ENCODE data around the gene DCTN4.
A peak's percentile ranks its signal among the peaks of the same experiment; 100 is the strongest.
"Not testable (repeated sequence)": the region's sequence is repeated elsewhere in the genome, so short reads cannot be mapped to it uniquely, and the experiment has no call there.

Gene DCTN4

DNA sequence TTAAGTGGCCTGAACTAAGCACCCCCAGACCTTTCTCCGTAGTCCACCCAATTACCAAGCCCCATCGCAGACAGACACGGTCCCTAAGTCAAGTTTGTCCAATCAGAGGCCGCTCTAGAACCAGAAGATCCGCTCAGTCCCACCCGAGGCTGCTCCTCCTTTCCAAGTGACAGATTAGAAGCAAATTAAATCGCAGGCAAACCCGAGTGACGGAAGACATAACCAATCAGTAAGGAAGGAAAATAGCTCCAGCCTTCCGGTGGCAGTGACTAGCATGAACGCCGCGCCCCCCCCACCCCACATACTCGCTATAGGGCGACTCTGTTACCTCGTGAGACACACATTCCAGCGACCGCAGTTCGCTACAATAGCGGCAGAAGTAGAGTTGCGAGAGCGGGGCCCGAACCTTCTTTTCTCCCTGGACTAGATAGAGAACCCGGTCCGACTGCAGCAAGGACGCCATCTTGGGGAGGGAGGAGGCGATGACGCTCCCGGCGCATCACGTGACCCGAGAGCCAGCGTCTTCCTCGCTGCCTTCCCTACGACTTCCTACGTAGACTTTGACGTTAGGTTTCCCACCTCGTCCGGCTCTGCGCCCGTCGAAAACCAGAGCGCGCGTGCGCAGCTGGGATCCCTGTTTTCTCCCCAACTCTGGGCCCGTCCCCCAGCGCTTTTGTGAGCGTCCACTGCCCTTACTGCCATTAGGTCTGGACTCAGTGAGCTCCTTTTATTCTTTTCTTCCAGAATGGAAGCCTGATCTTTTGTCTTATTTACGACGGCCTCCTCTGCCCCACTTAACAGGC, at the start of gene DCTN4:
Gene DCTN4 (minus strand): TSS at position 487 of the 803 bp plus-strand sequence. CDS start 24 bp downstream, at position 463.
- DNase-seq = peak; percentile 99

DNA sequence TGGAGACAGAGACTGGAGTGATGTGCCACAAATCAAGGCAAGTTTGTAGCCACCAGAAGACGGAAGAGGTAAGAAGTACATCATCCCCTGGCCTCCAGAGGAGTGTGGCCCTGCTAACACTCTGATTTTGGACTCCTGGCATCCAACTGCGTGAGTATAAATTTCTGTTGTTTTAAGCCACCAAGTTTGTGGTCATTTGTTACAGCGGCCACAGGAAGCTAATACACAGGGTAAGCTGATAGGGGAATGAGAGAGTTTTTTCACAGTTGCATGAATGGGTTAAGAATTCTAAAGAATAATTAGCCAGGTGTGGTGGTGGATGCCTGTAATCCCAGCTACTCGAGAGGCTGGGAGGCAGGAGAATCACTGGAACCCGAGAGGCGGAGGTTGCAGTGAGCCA, 45.6 kb upstream of the DCTN4 start:
- no peak for DNase-seq

DNA sequence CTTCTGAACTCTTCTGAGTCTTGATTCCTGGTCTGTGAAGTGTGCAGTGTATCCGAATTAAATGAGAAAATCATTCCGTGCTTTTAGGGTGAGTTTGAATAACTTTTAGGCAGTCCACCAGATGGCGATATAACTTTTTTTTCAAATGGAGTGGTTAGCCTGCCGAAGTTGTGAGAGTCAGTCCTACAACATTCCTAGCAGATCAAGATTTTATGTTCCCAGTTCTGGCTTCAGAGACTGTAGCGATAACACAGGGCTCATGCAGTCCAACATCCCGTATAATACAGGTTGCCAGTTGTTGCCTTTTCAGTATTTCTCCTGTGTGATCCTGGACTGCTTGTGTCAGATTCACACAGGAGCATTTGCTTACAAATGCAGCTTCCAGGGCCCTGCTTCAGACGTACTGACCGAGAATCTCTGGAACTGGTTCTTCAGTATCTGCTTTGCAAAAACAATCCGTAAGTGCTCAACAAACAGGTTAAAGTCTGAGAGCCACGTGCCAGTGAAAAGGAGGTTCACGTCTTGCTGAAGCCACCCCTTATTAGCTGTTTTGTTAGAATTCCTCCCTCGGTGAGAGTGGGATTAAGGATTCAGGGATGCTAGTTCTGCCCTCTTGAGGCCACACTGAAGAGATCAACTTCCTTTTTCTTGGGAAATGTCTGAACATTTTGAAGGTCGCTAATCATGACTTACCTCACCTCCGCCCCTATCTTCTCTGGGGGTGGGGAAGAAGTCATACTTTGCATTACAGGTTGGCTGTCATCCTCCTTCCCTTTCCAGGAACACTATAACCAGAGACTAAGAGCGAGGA, 42.5 kb upstream of the DCTN4 start:
- peak; percentile 62 for DNase-seq

DNA sequence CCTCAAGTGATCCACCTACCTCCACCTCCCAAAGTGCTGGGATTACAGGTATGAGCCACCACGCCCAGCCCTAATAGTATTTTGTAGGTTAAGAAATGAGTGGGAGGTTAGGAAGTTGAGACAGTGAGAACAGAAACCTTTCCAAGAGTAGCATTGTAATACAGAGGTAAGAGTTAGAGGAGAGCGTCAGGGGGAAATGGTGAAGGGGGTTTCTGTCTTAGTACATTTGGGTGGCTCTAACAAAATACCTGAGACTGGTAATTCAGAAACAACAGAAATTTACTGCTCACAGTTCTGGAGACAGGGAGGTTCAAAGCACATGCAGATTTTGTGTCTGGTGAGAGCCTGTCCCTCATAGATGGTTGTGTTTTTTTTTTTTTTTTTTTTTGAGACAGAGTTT, 38.6 kb upstream of the DCTN4 start:
- no peak for DNase-seq

DNA sequence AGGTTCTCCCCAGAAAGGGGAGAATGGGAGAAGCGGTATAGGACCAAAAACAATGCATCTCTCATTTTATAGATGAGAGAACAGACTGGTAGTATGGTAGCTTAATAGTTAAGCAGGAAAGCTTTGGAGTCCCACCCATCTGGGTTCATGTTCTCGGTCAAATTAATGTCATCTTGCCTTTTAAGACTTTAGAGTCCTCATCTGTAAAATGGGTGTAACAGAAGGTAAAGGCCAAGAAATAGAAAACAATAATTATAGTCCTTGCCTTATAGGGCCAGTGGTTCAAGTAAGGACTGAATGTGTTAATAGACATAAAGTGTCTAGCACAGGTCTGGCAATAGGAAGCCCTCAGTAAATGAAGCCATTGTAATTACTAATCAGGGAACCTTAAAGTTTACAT, 36.1 kb upstream of the DCTN4 start:
- DNase-seq = no peak

DNA sequence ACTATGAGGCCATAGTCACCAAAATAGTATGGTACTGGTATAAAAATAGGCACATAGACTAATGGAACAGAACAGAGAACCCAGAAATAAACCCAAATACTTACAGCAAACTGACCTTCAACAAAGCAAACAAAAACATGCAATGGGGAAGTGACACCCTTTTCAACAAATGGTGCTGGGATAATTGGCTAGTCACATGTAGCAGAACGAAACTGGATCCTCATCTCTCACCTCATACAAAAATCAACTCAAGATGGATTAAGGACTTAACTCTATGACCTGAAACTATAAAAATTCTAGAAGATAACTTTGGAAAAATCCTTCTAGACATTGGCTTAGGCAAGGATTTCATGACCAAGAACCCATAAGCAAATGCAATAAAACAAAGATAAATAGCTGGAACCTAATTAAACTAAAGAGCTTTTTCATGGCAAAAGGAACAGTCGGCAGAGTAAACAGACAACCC, 34.6 kb upstream of the DCTN4 start:
- not testable (repeated sequence) for DNase-seq

DNA sequence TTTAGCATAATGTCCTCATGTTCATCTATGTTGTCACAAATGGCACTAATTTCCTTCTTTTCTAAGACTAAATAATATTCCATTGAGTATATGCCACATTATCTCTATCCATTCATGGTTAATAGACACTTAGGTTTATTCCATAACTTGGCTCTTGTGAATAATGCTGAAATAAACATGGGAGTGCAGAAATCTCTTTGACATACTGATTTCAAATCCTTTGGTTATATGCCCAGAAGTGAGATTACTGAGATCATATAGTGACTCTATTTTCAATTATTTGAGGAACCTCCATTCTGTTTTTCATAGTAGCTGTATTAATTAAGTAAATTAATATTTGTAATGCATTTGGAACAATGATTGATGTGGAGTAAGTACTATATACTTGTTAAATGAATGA, 32.7 kb upstream of the DCTN4 start:
- no peak for DNase-seq

DNA sequence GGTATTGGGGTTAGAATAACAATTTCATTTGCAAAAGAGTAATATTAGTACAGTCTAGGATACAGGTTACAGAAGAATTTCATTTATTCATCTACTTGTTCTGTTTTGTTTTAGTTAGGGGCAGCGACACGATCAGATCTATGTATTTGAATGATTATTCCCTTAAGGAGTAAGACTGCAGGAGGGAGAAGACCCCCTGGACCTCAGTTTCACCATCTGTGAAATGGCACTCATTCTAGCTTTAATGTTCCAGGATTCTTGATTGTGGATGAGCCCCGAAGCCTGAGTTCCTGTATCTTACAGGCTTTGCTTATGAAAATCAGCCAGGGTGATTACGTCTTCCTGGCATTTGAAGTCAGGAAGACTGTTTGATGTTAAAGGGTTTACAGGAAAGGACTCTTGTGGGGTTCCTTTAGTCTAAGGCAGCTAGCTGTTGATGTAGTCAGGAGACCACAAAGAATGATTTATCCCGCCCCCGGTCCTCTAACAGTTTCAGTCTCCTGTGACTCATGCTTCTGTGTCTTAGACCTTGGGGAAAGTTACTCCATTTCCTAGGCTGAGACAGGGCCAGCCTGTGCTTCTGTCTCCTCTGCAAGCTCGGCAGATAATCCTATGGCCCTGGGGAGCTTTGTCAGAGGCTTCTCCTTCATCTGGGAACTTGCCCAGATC, 31.3 kb upstream of the DCTN4 start:
- no peak for DNase-seq

DNA sequence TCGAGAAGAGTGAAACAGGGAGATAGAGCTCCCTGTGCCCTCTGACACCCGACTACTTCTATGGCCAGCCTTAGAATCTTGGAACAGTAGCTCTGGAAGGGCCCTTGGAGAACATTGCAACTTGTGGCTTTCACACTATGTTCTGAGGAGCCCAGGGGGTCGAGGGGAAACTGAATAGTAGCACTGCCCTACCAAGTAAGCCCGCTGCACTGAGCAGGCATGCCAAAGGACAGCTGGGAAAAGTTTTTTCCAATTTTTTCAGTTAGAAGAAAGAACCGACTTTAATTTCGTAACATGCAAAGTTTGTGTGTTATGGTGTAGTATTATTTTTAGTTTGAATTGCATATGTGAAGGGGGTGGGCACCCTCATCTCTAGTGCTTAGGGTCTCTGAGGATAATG, 30.6 kb upstream of the DCTN4 start:
- DNase-seq = no peak

DNA sequence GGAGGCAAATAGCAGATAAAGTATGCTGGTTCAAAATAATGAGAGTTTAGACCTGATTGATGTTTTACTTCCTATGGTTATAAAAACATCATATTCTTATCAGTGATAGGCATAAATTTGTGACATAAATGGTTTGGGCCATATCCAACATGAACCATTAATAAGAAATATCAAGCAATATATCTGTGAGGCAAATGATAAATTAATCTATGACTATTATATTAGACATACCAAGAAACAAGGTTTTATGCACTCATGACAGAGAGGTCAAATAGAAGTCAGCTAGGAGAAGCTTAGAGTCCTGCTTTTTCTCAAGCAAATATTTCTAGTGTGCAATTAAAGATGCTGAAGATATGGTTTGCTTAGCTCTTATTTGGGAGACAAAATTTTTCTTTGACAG, 30.2 kb upstream of the DCTN4 start:
- no peak for DNase-seq

DNA sequence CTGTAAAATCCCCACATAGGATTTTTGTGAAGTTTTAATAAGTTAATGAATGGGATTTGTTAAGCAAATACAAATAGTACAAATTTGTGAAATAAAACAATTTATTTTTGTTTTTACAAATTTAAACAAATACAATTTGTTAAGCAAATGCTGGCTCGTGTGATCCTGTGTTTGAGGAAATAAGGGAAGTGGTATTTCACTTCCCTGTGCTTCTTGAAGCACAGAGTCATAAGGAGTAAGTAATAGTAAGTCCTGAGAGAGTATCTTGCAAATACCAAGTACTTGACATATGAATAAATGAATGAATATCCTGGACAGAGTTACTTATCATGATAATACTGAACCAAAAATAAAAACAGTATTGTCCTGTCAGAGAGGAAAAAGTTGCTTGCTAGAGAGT, 28.8 kb upstream of the DCTN4 start:
- DNase-seq = no peak

DNA sequence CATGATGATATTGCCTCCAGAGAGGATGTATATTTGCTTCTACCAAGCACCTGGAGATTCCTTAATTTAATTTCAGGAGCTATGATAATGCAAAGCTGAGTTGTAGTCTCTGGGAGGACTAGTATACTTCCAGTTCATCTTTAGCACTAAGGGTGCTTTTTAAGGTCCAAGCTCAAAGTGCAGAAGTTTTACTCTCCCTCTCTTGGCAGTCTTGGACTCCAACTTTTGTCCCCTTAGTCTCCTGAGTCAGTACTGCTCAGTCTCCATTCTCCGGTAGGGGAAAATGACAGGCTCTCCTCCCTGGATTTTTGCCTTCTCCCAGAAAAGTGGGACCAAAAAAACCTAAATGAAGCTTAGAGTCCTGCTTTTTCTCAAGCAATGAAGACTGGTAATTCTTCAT, 28.1 kb upstream of the DCTN4 start:
- DNase-seq = no peak

DNA sequence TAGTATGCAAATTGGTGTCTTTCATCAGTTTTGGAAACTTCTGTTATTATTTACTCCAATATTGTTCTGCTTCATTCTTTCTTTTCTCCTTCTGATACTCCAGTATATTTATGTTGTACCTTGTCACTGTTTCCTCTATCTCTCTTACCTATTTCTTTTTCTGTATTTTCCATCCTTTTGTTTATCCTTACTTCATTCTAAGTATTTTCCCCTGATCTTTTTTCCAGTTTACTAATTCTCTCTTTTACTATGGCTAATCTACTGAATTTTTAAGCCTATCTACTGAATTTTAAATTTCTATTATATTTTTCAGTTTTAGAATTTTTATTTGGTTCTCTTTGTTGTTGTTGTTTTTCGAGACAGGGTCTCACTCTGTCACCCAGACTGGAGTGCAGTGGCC, 27.1 kb upstream of the DCTN4 start:
- DNase-seq = no peak

DNA sequence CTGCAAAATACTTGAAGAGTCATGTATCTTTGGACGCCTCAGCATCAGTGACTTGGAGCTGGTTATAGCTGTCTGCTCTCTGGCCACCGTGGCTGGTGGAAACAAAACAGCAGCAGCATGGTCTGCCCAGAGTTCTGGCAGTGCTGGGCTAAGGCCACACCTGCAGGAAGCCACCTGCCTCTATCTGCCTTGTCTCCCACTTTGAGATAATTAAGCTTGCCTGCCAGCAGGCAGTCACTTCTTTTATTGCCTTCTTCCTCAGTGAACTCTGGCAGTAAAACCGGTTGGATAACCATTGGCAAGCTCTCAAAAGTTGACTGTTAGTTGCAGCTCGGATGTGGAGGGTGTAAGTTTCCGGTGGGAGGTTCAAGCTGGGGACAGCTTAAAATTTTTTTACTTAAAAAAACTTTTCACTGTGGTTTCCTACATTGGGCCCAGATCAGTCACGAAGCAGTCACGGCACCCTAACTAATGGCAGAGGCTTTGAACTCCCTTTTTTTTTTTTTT, 24.7 kb upstream of the DCTN4 start:
- DNase-seq = peak; percentile 86

DNA sequence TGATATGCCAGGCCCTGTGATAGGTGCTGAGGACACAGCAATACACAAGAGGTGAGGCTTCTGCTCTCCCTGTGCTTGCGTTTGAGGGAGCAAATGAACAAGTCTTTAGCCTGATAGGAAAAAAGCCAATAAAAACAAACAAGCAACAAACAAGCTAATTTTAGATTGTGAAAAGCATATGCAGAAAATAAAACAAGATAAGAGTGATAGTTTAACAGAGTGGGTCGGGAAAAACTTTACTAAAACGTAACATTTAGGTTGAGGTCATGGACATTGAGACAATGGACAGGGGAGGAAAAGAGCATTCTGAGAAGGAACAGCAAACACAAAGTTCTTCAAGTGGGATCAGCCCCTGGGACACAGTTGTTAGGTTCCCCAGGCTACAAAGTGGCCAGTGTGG, 24.0 kb upstream of the DCTN4 start:
- DNase-seq = no peak

DNA sequence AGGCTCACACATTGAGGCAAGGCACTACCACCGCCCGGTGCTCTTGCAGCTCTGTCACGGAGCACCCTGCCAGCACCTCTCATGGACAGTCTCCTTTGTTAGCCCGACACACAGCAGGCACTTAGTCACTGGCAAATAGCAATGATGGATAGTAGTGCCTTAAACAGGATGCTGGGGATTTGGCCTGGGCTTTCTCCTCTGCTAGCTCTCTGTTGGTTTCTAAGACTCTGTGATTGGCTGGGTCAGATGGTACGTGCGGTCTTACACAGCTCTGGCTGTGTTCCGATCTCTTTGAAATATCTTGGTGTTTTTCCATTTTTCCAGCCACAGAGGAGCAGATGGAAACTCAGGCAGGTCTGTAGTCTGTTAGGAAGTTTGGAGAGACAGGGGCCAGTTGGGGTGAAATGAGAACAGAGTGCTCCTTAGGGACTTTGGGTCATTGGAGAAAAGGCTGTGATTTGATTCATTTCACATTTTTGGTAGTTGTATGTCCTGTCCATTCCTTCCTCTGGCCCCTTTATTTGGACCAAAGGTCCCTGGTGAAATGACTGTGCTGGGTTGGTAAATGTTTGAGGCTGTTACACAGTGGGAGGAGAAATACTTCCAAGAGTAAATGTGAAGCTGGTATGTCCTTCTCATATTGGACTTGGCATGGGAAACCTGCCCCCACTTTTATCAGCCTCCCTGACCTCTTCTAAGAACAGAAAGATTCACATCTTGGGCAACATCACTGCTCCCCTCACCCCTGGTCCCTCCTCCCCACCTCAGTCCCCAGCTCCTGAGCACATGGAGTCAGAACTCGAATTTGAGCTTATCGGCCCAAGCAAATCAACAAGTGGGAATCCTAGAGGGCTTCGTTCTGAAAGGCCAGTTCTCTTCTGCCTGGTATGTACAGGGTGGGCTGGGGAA, 23.1 kb upstream of the DCTN4 start:
- peak; percentile 61 for DNase-seq

DNA sequence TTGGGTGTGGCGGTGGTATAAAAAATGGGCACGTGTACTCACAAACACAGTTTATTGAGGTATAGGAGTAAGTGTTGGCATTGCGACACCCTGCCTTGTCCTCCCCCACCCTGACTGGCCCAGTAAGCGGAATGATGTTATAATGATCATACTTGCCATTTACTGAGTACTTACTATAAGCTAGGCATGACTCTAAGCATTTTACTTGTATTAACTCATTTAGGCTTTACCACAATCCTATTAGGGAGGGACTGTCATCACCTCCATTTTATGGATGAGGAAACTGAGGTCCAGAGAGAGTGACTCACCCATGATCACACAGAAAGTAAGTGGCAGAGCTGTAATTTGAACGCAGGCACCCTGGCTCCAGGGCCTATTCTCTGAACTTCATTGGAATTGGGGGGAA, 22.0 kb upstream of the DCTN4 start:
- DNase-seq = no peak

DNA sequence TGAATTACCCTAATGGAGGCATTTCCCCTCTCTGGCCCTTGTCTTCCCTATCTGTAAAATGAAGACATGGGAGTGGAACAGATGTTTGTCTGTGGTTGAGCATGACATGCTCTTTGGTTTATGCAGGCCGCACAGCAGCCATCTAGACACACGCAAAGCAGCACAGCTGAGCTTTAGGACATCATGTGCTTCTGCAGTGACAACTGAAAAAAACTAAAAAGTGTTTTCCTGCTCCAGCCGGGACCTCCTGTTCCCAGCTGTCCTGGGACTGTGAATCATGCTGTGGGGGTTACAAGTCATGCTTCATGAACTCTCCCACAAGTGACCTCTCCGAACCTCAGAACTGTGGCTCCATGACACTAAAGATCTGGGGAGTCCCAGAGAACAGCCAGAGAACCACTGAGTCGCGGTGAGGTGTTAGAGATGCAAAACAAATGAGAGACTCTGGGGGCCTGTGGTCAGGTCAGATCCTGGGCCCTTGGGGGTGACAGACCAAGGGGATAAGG, 21.4 kb upstream of the DCTN4 start:
- no peak for DNase-seq

DNA sequence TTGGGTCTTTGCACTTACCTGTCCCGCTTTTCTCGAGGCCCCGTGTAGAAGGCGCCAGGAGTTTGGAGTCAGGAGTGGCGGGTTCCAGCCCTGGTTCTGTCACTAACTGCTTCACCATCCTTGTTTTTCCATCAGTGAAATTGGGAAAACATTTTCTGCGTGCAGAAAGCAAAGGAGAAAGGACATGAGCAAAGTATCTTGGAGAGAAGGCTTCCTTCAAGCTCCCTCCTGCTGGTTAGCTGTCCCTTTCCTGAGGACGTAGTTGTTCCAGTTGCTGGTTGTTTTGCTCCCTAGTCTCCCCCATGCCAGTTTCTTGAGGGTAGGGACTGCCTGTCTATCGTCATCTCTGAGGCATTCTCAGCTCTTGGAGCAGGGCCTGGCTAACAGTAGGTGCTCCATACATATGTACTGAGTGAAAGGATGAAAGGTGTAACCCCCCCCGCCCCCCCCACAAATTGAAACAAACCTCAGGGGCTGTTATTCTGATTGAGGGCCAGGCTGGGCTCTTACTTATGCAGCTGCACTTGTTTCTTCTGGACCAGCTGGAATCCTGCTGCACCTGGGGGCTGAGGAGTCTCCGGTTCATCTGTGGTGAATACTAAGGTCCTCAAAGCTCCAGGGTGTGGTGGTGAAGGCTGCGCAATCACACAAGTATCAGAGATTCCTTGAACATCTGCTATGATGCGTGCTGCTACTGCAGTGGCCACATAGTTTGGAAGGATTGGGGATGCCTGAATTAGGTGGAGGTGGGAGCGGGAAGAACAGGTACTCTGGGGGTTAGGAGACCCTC, 20.8 kb upstream of the DCTN4 start:
- DNase-seq = no peak

DNA sequence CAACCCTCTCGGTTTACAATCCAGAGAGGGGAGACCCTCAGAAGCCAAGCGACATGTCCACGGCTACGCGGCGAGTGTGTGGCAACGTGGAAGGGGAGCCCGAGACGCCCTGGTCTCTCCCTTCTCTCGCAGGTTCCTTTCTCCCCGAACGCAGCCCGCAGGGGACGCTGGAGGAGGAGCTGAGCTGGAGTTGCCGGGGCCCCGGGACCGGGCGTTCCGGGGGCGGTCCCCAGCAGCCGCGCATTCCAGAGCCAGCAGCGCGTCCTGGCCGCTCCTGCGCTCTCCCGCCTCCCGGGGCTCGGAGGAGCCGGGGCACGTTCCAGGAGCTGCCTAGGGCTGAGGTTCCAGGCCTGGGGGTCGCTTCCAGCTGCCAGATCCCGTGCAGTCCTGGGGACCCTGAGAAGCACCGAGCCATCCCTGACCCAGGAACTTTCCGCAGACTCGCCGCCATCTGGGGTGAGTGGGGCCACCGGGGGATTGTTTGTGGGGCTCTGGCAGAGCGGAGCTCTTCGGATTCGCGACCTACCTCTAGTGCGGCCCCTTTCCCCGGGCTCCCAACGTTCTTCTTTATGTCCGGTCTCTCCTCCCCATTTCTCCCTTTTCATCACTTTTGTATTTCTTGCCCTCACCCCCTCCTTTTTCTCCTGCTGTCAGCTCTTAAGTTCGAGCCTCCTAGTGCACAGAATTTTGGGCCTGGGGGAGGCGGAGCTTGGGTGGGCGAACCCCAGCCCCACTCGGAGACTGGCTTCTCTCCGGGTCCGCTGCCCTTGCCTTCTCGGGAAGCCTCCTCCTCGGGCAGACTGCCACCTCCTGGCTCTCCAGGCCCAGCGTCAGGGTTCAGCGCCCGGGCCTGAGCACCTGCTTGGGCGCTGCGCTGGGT, 19.9 kb upstream of the DCTN4 start, which contains the start of gene SMIM3:
Gene SMIM3 (plus strand): TSS at position 241 of the 880 bp plus-strand sequence. CDS start 16,684 bp downstream, outside the sequence.
- DNase-seq = peak; percentile 33
